Astrocyte (in vitro differentiated cells and primary cell): ENCODE results near the gene MTRR. TPM values are rescaled to one million over a fixed set of nuclear protein-coding genes. Genes with fewer than 3 reads are reported as not detected.

ENCODE experiments used
- DNase-seq: peaks from one replicate; pipeline ENCODE4 v3.0.0-alpha.2; 2010; ENCODE audit warnings: low read depth
- FAIRE-seq: peaks from 2 replicates; lab custom pipeline; 2011; peaks lifted over from hg19 to GRCh38; lab: Jason Lieb, UNC
- H2AFZ ChIP-seq: 2 replicates; pipeline ENCODE4 v1.6.0; 2012; ENCODE audit warnings: low read depth, low read length, inconsistent platforms
- H3K27ac ChIP-seq: 2 replicates; pipeline ENCODE4 v1.5.1; 2011; ENCODE audit warnings: low read depth, low read length, inconsistent platforms
- H3K27me3 ChIP-seq: 2 replicates; pipeline ENCODE4 v1.6.0; 2011; ENCODE audit warnings: low read length, inconsistent platforms; ENCODE audit not compliant: insufficient read depth
- H3K36me3 ChIP-seq: 2 replicates; pipeline ENCODE4 v1.5.1; 2011; ENCODE audit warnings: low read length, inconsistent platforms; ENCODE audit not compliant: insufficient read depth
- H3K4me1 ChIP-seq: 2 replicates; pipeline ENCODE4 v1.5.1; 2011; ENCODE audit warnings: low read length, inconsistent platforms; ENCODE audit not compliant: insufficient read depth
- H3K4me2 ChIP-seq: 2 replicates; pipeline ENCODE4 v1.6.0; 2012; ENCODE audit warnings: low read length, inconsistent platforms
- H3K4me3 ChIP-seq: 2 replicates; pipeline ENCODE4 v1.5.1; 2011; ENCODE audit warnings: low read depth, mild to moderate bottlenecking, low read length, inconsistent platforms; ENCODE audit not compliant: insufficient read depth
- H3K79me2 ChIP-seq: 2 replicates; pipeline ENCODE4 v1.6.0; 2012; ENCODE audit warnings: mild to moderate bottlenecking, low read length, inconsistent platforms; ENCODE audit not compliant: insufficient read depth
- H3K9ac ChIP-seq: 2 replicates; pipeline ENCODE4 v1.6.0; 2012; ENCODE audit warnings: mild to moderate bottlenecking, low read length, inconsistent platforms
- H3K9me3 ChIP-seq: 2 replicates; pipeline ENCODE4 v1.5.1; 2012; ENCODE audit warnings: low read depth, mild to moderate bottlenecking, low read length, inconsistent platforms; ENCODE audit not compliant: insufficient read depth
- H4K20me1 ChIP-seq: 2 replicates; pipeline ENCODE4 v1.6.0; 2012; ENCODE audit warnings: low read length, inconsistent platforms; ENCODE audit not compliant: insufficient read depth
- H3K27ac Mint-ChIP-seq: one replicate; pipeline ENCODE4 v1.8.0; 2021; ENCODE audit warnings: mild to moderate bottlenecking, mixed read lengths; ENCODE audit not compliant: unreplicated experiment
- H3K27me3 Mint-ChIP-seq: one replicate; pipeline ENCODE4 v1.8.0; 2021; ENCODE audit warnings: low read depth, mixed read lengths; ENCODE audit not compliant: unreplicated experiment
- H3K36me3 Mint-ChIP-seq: one replicate; pipeline ENCODE4 v1.8.0; 2021; ENCODE audit warnings: low read depth, mixed read lengths; ENCODE audit not compliant: unreplicated experiment
- H3K4me1 Mint-ChIP-seq: one replicate; pipeline ENCODE4 v1.8.0; 2021; ENCODE audit warnings: low read depth, mixed read lengths; ENCODE audit not compliant: unreplicated experiment
- H3K4me3 Mint-ChIP-seq: one replicate; pipeline ENCODE4 v1.8.0; 2021; ENCODE audit warnings: mild to moderate bottlenecking, moderate library complexity, mixed read lengths; ENCODE audit not compliant: unreplicated experiment
- H3K9me3 Mint-ChIP-seq: one replicate; pipeline ENCODE4 v1.8.0; 2021; ENCODE audit warnings: mild to moderate bottlenecking, mixed read lengths; ENCODE audit not compliant: unreplicated experiment
- EZH2 ChIP-seq: IDR thresholded peaks from 2 replicates; pipeline ENCODE4 v1.6.1; 2012; ENCODE audit warnings: mild to moderate bottlenecking, low read length, inconsistent platforms; ENCODE audit not compliant: insufficient read depth
- total RNA-seq: library from RNA; stranded (reverse); gene quantifications from 2 replicates; pipeline ENCODE4 v1.2.1, GENCODE V29; 2021
- TF ChIP-seq, protein P1 (sequence below): IDR thresholded peaks from 2 replicates; pipeline ENCODE4 v1.5.1; 2011; ENCODE audit warnings: low read depth, mild to moderate bottlenecking, inconsistent platforms, low read length, moderate library complexity; ENCODE audit not compliant: insufficient read depth

MTRR gene
- total RNA-seq, 1 donor from 2014 or later, result 32.2 TPM

DNA sequence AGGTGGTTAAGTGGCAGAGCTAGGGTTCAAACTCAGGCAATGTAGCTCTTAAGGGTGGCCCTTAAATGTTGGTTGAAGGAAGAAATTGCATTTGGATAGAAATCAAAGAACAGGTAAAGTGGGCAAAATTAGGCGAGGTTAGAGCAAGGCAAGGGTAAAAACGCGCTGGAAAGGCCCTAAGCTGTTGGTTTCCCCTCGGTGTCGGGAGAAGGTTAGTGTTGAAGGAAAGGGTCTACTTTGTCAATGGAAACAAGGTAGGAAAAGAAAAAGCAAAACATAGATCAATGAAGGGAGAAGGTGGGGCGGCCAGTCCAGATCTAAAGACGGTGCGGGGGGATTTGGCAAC is 548 bp upstream of the MTRR start:
- H3K4me1 Mint-ChIP-seq, result peaks cover 23% of the 10 kb centered on the region
- no peaks in the 10 kb centered on the region for H3K9me3 ChIP-seq
- peaks cover 8% of the 10 kb centered on the region for H3K36me3 ChIP-seq
- H3K9ac ChIP-seq, result peak overlapping the region; percentile 92
- peaks cover 74% of the 10 kb centered on the region for H3K79me2 ChIP-seq
- peak overlapping the region; percentile 94 for H3K4me3 ChIP-seq
- H2AFZ ChIP-seq, result peak overlapping the region; percentile 83
- no peaks in the 10 kb centered on the region for H3K27me3 Mint-ChIP-seq
- H3K4me3 Mint-ChIP-seq, result peak overlapping the region; percentile 96
- no peak for FAIRE-seq
- no peak for TF ChIP-seq EZH2
- TF ChIP-seq, protein P1, sequence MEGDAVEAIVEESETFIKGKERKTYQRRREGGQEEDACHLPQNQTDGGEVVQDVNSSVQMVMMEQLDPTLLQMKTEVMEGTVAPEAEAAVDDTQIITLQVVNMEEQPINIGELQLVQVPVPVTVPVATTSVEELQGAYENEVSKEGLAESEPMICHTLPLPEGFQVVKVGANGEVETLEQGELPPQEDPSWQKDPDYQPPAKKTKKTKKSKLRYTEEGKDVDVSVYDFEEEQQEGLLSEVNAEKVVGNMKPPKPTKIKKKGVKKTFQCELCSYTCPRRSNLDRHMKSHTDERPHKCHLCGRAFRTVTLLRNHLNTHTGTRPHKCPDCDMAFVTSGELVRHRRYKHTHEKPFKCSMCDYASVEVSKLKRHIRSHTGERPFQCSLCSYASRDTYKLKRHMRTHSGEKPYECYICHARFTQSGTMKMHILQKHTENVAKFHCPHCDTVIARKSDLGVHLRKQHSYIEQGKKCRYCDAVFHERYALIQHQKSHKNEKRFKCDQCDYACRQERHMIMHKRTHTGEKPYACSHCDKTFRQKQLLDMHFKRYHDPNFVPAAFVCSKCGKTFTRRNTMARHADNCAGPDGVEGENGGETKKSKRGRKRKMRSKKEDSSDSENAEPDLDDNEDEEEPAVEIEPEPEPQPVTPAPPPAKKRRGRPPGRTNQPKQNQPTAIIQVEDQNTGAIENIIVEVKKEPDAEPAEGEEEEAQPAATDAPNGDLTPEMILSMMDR, result no peak
- peaks cover 8% of the 10 kb centered on the region for H3K4me1 ChIP-seq
- H3K27ac Mint-ChIP-seq, result peak overlapping the region; percentile 77
- H3K9me3 Mint-ChIP-seq, result no peaks in the 10 kb centered on the region
- peak overlapping the region; percentile 77 for H3K27ac ChIP-seq
- peaks cover 28% of the 10 kb centered on the region for H4K20me1 ChIP-seq
- H3K27me3 ChIP-seq, result no peaks in the 10 kb centered on the region
- no peak for DNase-seq
- peak overlapping the region; percentile 99 for H3K4me2 ChIP-seq
- H3K36me3 Mint-ChIP-seq, result no peaks in the 10 kb centered on the region

DNA sequence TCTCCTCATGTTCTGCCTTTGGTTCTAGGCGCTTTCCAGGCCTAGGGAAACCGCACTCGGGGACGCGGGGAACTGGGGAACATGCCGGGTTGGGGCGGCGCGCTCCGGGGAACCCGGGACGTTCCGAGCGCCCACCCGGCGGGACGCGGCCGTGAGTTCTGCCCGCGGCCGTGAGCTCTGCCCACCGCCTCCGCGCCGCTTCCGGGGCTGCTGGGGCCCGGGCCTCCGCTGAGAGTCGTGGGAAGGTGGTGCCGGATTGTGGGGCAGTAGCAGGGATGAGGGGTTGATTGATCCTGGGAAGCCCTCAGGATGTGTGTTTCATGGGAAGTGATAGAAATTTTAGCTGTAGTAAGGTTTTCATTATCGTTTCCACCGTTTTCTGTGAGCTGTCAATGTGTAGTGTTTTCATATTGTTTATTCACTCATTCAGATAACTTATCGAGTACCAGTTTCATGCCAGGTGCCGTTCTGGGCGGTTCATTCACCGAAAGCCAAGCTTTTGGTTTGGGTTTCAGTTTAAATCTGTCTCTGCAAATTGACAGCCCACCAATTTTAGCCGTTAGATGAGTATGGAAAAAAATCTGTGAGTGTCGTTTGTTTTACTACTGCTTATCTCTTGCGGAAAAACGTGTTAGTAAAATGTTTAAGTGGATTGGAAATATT is 657 bp downstream of the MTRR start:
- H3K4me2 ChIP-seq, result peak overlapping the region; percentile 99
- peak overlapping the region; percentile 94 for H3K4me3 ChIP-seq
- no peak for TF ChIP-seq EZH2
- TF ChIP-seq, protein P1, result no peak
- DNase-seq, result no peak
- H3K36me3 Mint-ChIP-seq, result no peaks in the 10 kb centered on the region
- H2AFZ ChIP-seq, result peak overlapping the region; percentile 83
- H3K36me3 ChIP-seq, result peaks cover 8% of the 10 kb centered on the region
- peak overlapping the region; percentile 92 for H3K9ac ChIP-seq
- no peaks in the 10 kb centered on the region for H3K27me3 Mint-ChIP-seq
- H4K20me1 ChIP-seq, result peaks cover 28% of the 10 kb centered on the region
- peaks cover 8% of the 10 kb centered on the region for H3K4me1 ChIP-seq
- H3K27ac ChIP-seq, result peak overlapping the region; percentile 77
- no peak for FAIRE-seq
- no peaks in the 10 kb centered on the region for H3K9me3 Mint-ChIP-seq
- no peaks in the 10 kb centered on the region for H3K9me3 ChIP-seq
- no peaks in the 10 kb centered on the region for H3K27me3 ChIP-seq
- H3K27ac Mint-ChIP-seq, result peak overlapping the region; percentile 35
- peak overlapping the region; percentile 91 for H3K4me3 Mint-ChIP-seq
- H3K79me2 ChIP-seq, result peaks cover 86% of the 10 kb centered on the region
- H3K4me1 Mint-ChIP-seq, result peaks cover 25% of the 10 kb centered on the region

DNA sequence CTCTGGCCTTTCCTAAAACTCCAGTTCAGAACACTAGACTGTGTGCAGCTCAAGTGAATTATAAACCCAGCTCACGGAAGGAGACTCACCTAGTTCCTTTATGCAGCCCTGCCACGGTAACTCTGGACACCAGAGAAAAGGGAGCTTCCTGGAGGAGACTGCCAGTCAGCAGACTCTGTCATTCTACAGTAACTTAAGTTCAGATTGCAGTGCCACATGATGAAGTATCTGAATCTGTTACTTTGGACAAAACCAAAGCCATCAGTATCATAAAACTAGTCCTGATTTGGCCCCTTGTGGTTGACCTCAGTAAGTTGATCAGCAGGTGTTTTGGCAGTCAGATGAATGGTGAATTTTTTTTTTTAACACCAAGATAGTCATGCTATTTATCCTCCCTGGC is 2.7 kb downstream of the MTRR start:
- H3K4me2 ChIP-seq, result no peak overlapping the region
- Mint-ChIP-seq H3K9me3 (no peaks in the 10 kb centered on the region), H3K36me3 (no peaks in the 10 kb centered on the region), H3K27me3 (no peaks in the 10 kb centered on the region), H3K4me1 (peaks cover 26% of the 10 kb centered on the region), H3K4me3 (no peak overlapping the region), H3K27ac (no peak overlapping the region)
- no peak overlapping the region for H3K9ac ChIP-seq
- H3K79me2 ChIP-seq, result peaks cover 93% of the 10 kb centered on the region
- no peak overlapping the region for H2AFZ ChIP-seq
- no peaks in the 10 kb centered on the region for H3K27me3 ChIP-seq
- TF ChIP-seq, protein P1, result no peak
- TF ChIP-seq EZH2, result no peak
- FAIRE-seq (peak; percentile 34), DNase-seq (no peak)
- no peak overlapping the region for H3K27ac ChIP-seq
- H3K9me3 ChIP-seq, result no peaks in the 10 kb centered on the region
- no peak overlapping the region for H3K4me3 ChIP-seq
- H4K20me1 ChIP-seq, result peaks cover 39% of the 10 kb centered on the region
- peaks cover 11% of the 10 kb centered on the region for H3K4me1 ChIP-seq
- peaks cover 12% of the 10 kb centered on the region for H3K36me3 ChIP-seq
